Activated CD4-positive, alpha-beta T cell treated with anti-CD3 and anti-CD28 coated beads, Interleukin-2, Interleukin-4, amounts not matched to agents 100 ng/mL and 50 ng/mL, durations not matched to agents 16 hours and 8 hours (primary cell): ENCODE measurements around the gene TFF1.

ENCODE experiments used
- DNase-seq: peaks from one replicate; pipeline ENCODE4 v3.0.0-alpha.2; 2020; ENCODE audit warnings: low spot score

The TFF1 gene

GRCh38 chr21:42343556-42343955, 22.8 kb downstream of the TFF1 start:
- DNase-seq = no peak

- DNase-seq = no peak
Measured at GRCh38 chr21:42343101-42343500, 23.2 kb downstream of the TFF1 start.

GRCh38 chr21:42341776-42342542, 24.4 kb downstream of the TFF1 start:
- no peak for DNase-seq

GRCh38 chr21:42340187-42341050, 25.9 kb downstream of the TFF1 start:
- no peak for DNase-seq

- peak; percentile 68 for DNase-seq
Measured at GRCh38 chr21:42338729-42339715, 27.3 kb downstream of the TFF1 start.

GRCh38 chr21:42337830-42338728, 28.3 kb downstream of the TFF1 start:
- DNase-seq = peak; percentile 68

- no peak for DNase-seq
Measured at GRCh38 chr21:42337276-42337675, 29.1 kb downstream of the TFF1 start.

- DNase-seq = no peak
Measured at GRCh38 chr21:42336054-42336453, 30.3 kb downstream of the TFF1 start.

- no peak for DNase-seq
Measured at GRCh38 chr21:42332557-42333317, 33.6 kb downstream of the TFF1 start.

GRCh38 chr21:42331660-42332059, 34.7 kb downstream of the TFF1 start:
- DNase-seq = no peak

GRCh38 chr21:42330380-42331371, 35.7 kb downstream of the TFF1 start:
- DNase-seq = no peak

GRCh38 chr21:42324896-42325295, 41.4 kb downstream of the TFF1 start:
- DNase-seq = no peak

- no peak for DNase-seq
Measured at GRCh38 chr21:42321845-42322244, 44.5 kb downstream of the TFF1 start.

GRCh38 chr21:42321231-42321630, 45.1 kb downstream of the TFF1 start:
- no peak for DNase-seq

GRCh38 chr21:42320791-42321190, 45.5 kb downstream of the TFF1 start:
- no peak for DNase-seq

GRCh38 chr21:42319851-42320572, 46.3 kb downstream of the TFF1 start:
- DNase-seq = no peak

- DNase-seq = no peak
Measured at GRCh38 chr21:42319376-42319775, 47.0 kb downstream of the TFF1 start.
